GM18907 (cell line): Measurements from ENCODE around the gene DHDDS.
"Not testable (repeated sequence)": the region's sequence is repeated elsewhere in the genome, so short reads cannot be mapped to it uniquely, and the experiment has no call there.

Experiments used
- ATAC-seq: cut with Tn5 transposase; IDR thresholded peaks from one replicate; pipeline ENCODE4 v1.9.1; 2021; ENCODE audit warnings: mild to moderate bottlenecking, moderate library complexity; ENCODE audit not compliant: unreplicated experiment

The DHDDS gene

GRCh38 chr1:26431979-26432695 lies at the start of gene DHDDS:
TSS of gene DHDDS (plus strand) at chr1:26432321. CDS start at chr1:26432946, 625 bp downstream.
- peak; percentile 95 for ATAC-seq

- ATAC-seq: no peak
Measured at GRCh38 chr1:26384076-26384475, 48.0 kb upstream of the DHDDS start.

GRCh38 chr1:26385063-26385462 lies 47.1 kb upstream of the DHDDS start:
- ATAC-seq: not testable (repeated sequence)

GRCh38 chr1:26387447-26387846 lies 44.7 kb upstream of the DHDDS start:
- no peak for ATAC-seq

DNA sequence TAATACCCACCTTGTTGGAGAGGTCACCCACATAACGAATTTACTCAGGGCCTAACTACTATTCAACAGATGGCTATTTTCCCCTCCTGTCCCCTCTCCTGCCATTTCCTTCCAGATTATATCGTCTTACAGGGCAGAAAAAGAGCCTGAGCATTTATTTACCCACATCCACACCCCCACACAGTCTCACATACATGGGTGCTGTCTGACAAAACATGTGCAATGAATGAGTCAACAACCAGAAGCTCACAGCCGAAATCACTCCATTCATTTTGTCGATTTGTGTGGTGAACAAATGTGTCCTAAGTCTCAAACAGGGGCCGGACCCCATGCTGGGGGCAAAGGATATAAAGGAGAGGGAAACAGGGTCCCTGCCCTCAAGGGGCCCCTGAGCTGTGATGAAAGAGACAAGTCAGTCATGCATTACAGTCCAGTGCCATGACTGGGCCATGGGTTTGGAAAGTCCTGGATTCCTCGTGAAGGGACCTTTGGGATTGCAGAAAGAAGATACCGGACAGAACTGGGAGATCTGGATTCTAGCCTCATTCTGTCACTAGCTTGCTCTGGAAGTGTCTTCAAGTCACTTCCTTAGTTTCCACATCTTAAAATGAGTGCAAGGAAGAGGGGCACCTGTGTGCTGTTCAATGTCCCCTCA lies 43.2 kb upstream of the DHDDS start:
- ATAC-seq: no peak

GRCh38 chr1:26389604-26390247 lies 42.4 kb upstream of the DHDDS start:
- no peak for ATAC-seq

GRCh38 chr1:26391450-26391849 lies 40.7 kb upstream of the DHDDS start:
- no peak for ATAC-seq

- no peak for ATAC-seq
Measured at GRCh38 chr1:26395754-26396153, 36.4 kb upstream of the DHDDS start.

GRCh38 chr1:26399034-26399433 lies 33.1 kb upstream of the DHDDS start:
- no peak for ATAC-seq

GRCh38 chr1:26401891-26402290 lies 30.2 kb upstream of the DHDDS start:
- no peak for ATAC-seq

GRCh38 chr1:26403656-26404055 lies 28.5 kb upstream of the DHDDS start:
- ATAC-seq: no peak

DNA sequence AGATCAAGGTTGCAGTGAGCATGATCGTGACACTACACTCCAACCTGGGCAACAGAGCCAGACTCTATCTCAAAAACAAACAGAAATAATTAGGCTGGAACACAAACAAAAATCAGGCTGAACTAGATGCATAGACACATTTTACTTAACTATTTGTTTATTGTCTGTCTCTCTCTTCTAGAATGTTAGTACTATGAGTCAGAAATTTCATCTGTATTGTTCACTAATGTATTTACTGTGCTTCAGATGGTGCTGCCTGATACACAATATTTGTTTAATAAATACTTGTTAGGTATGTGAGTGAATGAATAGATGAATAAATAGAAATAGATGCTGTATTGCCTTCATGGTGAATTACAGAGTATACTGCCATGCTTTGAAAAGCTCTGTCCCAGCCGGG lies 27.5 kb upstream of the DHDDS start:
- no peak for ATAC-seq

DNA sequence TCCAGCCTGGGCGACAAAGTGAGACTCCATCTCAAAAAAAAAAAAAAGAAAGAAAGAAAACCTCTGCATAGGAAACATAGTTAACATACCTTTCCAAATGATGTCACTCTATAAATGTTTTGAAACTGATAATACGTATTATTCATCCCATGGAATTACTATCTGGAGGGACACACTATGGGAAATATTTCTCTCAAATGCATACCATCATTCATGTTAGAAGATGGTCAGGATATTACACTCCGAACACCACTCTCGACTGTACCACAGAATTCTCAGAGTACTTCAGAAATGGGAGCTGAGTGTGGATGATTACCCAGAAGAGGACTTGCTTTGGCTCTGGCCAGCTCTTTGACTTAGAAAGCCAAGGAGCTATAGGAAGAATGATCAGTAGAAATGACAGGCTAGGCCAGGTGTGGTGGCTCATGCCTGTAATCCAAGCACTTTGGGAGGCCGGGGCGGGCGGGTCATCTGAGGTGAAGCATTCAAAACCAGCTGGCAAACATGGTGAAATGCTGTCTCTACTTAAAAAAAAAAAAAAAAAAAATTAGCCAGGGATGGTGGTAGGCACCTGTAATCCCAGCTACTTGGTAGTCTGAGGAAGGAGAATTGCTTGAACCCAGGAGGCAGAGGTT lies 26.7 kb upstream of the DHDDS start:
- ATAC-seq: no peak

GRCh38 chr1:26408604-26409003 lies 23.5 kb upstream of the DHDDS start:
- no peak for ATAC-seq

- ATAC-seq: no peak
Measured at GRCh38 chr1:26409191-26409807, 22.8 kb upstream of the DHDDS start.

GRCh38 chr1:26410706-26411623 lies 21.2 kb upstream of the DHDDS start, which contains the start of gene LIN28A:
TSS of gene LIN28A (plus strand) at chr1:26410817. CDS start at chr1:26410892, 75 bp downstream.
- ATAC-seq: no peak

DNA sequence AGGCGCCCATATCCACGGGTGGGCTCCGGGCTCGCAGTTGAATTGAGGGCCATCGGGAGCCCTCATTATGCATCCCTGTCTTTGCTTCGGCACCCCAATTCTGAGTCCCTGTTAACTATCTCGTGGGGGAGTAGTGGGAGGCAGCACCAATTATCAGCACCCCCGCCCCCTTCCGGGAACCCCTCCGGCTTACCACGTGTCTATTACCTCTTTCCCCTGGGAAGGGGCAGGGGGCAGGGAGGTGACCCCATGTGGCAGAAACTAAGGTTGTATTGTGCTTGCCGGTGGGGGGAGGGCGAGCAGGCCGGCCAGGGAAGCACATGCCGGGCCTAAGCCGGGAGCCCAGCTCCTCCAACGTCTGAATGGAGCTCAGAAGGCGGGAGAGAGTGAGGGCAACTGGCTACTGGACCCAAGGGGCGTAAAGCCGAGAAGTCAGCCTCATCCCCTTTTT lies 20.5 kb upstream of the DHDDS start:
- ATAC-seq: no peak

DNA sequence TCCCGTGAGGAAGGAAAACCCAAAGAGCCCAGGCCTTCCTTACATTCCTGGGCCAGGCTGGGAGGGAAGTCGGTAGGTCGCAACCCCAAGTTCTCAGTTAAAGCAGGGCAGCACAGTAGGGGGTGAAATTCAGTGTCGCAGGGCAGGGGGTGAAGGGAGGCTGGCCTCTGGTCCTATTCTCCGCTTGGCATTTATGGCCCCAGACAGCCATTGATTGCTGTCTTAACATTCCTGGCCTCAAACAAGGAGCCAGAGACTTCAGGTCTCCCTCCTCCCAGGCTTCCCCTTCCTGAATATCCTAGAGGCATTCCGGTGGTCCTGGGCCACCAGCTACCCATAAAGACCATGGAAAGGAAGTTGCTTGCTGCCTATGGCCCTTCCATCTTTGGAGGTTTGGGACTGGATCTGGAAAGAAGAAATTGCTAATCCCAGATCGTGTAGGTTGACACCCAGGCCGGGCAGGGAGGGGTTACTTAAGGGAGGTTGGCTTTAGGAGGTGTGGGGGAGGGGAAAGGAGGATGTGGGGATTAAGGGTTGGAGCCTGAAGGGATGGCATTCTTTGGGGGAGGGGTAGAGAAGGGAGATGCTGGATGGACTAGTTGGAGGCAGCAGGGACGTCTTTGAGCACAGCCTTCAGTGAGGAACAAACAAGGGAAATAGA lies 19.8 kb upstream of the DHDDS start:
- ATAC-seq: no peak

DNA sequence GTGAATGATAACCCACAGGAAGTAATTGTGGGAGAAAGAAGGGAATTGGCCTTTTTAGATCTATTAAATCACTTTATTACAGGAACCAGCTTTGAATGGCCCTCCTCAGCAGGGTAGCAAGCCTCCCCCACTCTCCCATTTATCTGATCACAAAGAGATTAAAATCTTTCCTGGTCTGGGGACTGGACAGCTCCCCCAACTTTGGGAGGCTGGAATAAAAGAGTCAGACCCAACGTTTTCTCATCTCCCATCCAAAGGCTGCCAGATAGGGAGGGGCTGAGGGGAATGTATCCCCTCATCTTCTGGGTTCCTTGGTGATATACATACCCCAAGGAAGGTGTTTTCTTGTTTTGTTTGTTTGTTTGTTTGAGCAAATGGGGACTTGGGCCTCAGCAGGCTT lies 19.1 kb upstream of the DHDDS start:
- ATAC-seq: no peak
